Bronchial epithelial cell (primary cell): ENCODE data around the gene HIVEP3. TPM values are rescaled to one million over a fixed set of nuclear protein-coding genes. Genes with fewer than 3 reads are reported as not detected.

Experiments used
- DNase-seq: peaks from one replicate; pipeline ENCODE4 v3.0.0-alpha.2; 2010; ENCODE audit warnings: low read depth
- FAIRE-seq: peaks from 2 replicates; lab custom pipeline; 2011; peaks lifted over from hg19 to GRCh38; lab: Jason Lieb, UNC
- H3K27me3 ChIP-seq: 2 replicates; pipeline ENCODE4 v1.5.1; 2011; ENCODE audit warnings: low read length; ENCODE audit not compliant: control insufficient read depth, insufficient read depth
- H3K36me3 ChIP-seq: 2 replicates; pipeline ENCODE4 v1.5.1; 2011; ENCODE audit warnings: low read length; ENCODE audit not compliant: control insufficient read depth, insufficient read depth
- H3K4me3 ChIP-seq: 2 replicates; pipeline ENCODE4 v1.5.1; 2011; ENCODE audit warnings: mild to moderate bottlenecking, low read depth, low read length, control low read depth
- total RNA-seq: library from RNA; depleted of rRNA; stranded (reverse); fragments of >200 nt; gene quantifications from 2 replicates; pipeline ENCODE4 v1.2.1, GENCODE V29; 2014
- TF ChIP-seq, protein P1 (sequence below): IDR thresholded peaks from 2 replicates; pipeline ENCODE4 v1.5.1; 2011; ENCODE audit warnings: mild to moderate bottlenecking, moderate library complexity, low read length, control low read depth, inconsistent platforms; ENCODE audit not compliant: insufficient read depth, severe bottlenecking

Gene HIVEP3
- total RNA-seq, 1 donor from 2014 or later: under 0.01 TPM

GRCh38 chr1:41844781-41845272, 73.9 kb downstream of the HIVEP3 start:
- Histone ChIP-seq H3K4me3 (no peak overlapping the region), H3K27me3 (no peaks in the 10 kb centered on the region), H3K36me3 (no peaks in the 10 kb centered on the region)
- TF ChIP-seq, protein P1, sequence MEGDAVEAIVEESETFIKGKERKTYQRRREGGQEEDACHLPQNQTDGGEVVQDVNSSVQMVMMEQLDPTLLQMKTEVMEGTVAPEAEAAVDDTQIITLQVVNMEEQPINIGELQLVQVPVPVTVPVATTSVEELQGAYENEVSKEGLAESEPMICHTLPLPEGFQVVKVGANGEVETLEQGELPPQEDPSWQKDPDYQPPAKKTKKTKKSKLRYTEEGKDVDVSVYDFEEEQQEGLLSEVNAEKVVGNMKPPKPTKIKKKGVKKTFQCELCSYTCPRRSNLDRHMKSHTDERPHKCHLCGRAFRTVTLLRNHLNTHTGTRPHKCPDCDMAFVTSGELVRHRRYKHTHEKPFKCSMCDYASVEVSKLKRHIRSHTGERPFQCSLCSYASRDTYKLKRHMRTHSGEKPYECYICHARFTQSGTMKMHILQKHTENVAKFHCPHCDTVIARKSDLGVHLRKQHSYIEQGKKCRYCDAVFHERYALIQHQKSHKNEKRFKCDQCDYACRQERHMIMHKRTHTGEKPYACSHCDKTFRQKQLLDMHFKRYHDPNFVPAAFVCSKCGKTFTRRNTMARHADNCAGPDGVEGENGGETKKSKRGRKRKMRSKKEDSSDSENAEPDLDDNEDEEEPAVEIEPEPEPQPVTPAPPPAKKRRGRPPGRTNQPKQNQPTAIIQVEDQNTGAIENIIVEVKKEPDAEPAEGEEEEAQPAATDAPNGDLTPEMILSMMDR: no peak
- FAIRE-seq: no peak
- DNase-seq: no peak

DNA sequence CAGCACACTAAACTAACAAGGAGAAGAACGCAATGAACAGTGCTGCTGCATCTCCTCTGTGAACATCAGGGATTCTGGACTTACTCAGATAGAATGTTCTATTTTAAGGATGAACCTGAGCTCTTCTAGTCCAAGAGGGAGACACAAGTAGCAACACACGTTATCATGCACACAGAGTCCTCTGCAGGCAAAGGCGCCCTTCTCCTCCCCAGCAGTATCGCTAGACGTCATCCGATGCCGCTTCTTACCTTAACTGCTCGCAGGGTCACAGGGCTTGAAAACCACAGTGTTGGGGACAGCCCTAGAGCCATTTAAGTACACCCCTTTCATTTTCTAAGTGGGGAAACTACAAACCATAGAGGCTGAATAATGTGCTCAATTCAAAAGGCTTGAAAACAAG, 74.5 kb downstream of the HIVEP3 start:
- H3K27me3 ChIP-seq: no peaks in the 10 kb centered on the region
- no peak overlapping the region for H3K4me3 ChIP-seq
- TF ChIP-seq, protein P1: no peak
- FAIRE-seq (no peak), DNase-seq (no peak)
- no peaks in the 10 kb centered on the region for H3K36me3 ChIP-seq

GRCh38 chr1:41842993-41843755, 75.5 kb downstream of the HIVEP3 start:
- Histone ChIP-seq H3K36me3 (no peaks in the 10 kb centered on the region), H3K27me3 (no peaks in the 10 kb centered on the region), H3K4me3 (no peak overlapping the region)
- TF ChIP-seq, protein P1: no peak
- peak; percentile 40 for DNase-seq
- FAIRE-seq: no peak

GRCh38 chr1:41842326-41842725, 76.4 kb downstream of the HIVEP3 start:
- H3K36me3 ChIP-seq: no peaks in the 10 kb centered on the region
- FAIRE-seq: no peak
- DNase-seq: no peak
- H3K27me3 ChIP-seq: no peaks in the 10 kb centered on the region
- TF ChIP-seq, protein P1: no peak
- no peak overlapping the region for H3K4me3 ChIP-seq

DNA sequence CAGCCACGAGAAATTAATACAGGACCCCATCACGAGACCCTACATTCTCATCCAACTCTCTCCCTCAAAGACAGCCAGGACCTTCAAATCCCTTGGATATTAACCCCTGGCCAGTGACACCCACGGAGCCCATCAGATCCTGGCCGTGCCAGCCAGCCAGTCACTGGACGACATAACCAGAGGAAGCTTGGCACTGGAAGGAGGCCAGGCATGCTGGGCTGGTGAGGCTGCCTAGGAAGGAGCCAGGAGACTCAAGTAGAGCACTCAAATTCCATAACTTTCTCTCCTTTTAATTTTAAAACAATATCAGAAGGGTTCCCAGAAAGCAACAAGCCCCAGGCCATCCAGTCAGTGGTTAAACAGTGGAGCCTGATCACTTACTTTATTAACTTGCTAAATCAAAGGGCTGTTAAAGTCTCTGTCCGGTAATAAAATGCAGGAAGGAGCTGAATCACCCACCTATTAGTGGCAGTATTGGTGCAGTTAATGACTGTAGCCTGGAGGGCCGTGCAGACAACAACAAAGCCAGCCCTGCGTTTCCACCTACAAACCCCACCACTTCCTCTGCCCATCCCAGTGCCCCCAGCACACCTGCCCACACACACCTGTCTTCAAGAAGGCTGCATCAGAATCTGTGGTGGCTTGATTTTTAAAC, 78.0 kb downstream of the HIVEP3 start:
- DNase-seq (peak; percentile 15), FAIRE-seq (no peak)
- H3K4me3 ChIP-seq: no peak overlapping the region
- H3K36me3 ChIP-seq: no peaks in the 10 kb centered on the region
- TF ChIP-seq, protein P1: no peak
- H3K27me3 ChIP-seq: no peaks in the 10 kb centered on the region
